A549 (cell line): ENCODE results near the gene TMEM108. TPM values are rescaled to one million over a fixed set of nuclear protein-coding genes. Genes with fewer than 3 reads are reported as not detected.

Source experiments
- ATAC-seq, 2 experiments: fragments of 200-7000 bp in 1 of 2; fragments of >200 bp in 1 of 2; cut with Nextera tagmentation in 1 of 2; cut with Tn5 transposase in 1 of 2; 3 replicates each; pipeline versions ENCODE4 v1.8.0 to v1.9.1; 2018 to 2020; ENCODE audit warnings: mild to moderate bottlenecking in 1 of 2, moderate library complexity in 1 of 2
- CTCF ChIA-PET: fragments of 300-600 bp; sonication (Branson Sonifier 250); formaldehyde crosslinking; extraction: SDS; loops from one replicate; lab custom pipeline; 2021; ENCODE audit warnings: antibody characterized with exemption, inconsistent platforms; lab: Yijun Ruan, JAX
- POLR2A ChIA-PET: fragments of 350-600 bp; formaldehyde crosslinking; extraction: SDS; loops from one replicate; lab custom pipeline; 2021; ENCODE audit warnings: antibody characterized with exemption, inconsistent platforms; lab: Yijun Ruan, JAX
- DNase-seq, 2 experiments: peaks; one replicate each; pipeline versions ENCODE4 v3.0.0 to v3.0.0-alpha.2; 2011 to 2016; ENCODE audit warnings: low read depth in 1 of 2, low spot score in 1 of 2
- FAIRE-seq: peaks from 2 replicates; lab custom pipeline; 2011; peaks lifted over from hg19 to GRCh38; lab: Jason Lieb, UNC
- H3K27ac ChIP-seq, 2 experiments: fragments of >200 bp; sonication (Bioruptor Twin); formaldehyde crosslinking; 3 replicates each; pipeline ENCODE4 v1.5.1; 2016 to 2017
- H3K4me1 ChIP-seq: fragments of >200 bp; sonication (Bioruptor Twin); formaldehyde crosslinking; 3 replicates; pipeline ENCODE4 v1.6.1; 2016
- H3K4me2 ChIP-seq: fragments of >200 bp; sonication (Bioruptor Twin); formaldehyde crosslinking; 3 replicates; pipeline ENCODE4 v1.6.1; 2016
- H3K4me3 ChIP-seq: fragments of >200 bp; sonication (Bioruptor Twin); formaldehyde crosslinking; 3 replicates; pipeline ENCODE4 v1.5.1; 2016
- H3K9me3 ChIP-seq: fragments of >200 bp; sonication (Bioruptor Twin); formaldehyde crosslinking; 3 replicates; pipeline ENCODE4 v1.6.1; 2016
- BHLHE40 ChIP-seq: IDR thresholded peaks from 2 replicates; pipeline ENCODE4 v1.6.1; 2012; ENCODE audit warnings: low read depth, low read length, inconsistent platforms
- CEBPB ChIP-seq, 2 experiments: fragments of >200 bp in 1 of 2; sonication (Bioruptor Twin) in 1 of 2; formaldehyde crosslinking in 1 of 2; IDR thresholded peaks; 2 replicates each; pipeline ENCODE4 v1.6.1; 2012 to 2016
- CHD2 ChIP-seq: fragments of 150-350 bp; IDR thresholded peaks from 2 replicates; pipeline ENCODE4 v1.6.1; 2014; ENCODE audit warnings: low read length; ENCODE audit not compliant: partially characterized antibody
- EHF ChIP-seq: fragments of 250-450 bp; sonication (Bioruptor Pico); IDR thresholded peaks from 2 replicates; pipeline ENCODE4 v1.5.0; 2020; ENCODE audit warnings: mild to moderate bottlenecking
- EHMT2 ChIP-seq: fragments of 200-600 bp; sonication (generic); IDR thresholded peaks from 2 replicates; pipeline ENCODE4 v1.6.1; 2016; ENCODE audit warnings: antibody characterized with exemption, low read depth, mild to moderate bottlenecking, moderate library complexity
- FOSB ChIP-seq: fragments of 250-450 bp; sonication (Bioruptor Pico); IDR thresholded peaks from 2 replicates; pipeline ENCODE4 v1.5.0; 2020; ENCODE audit warnings: mild to moderate bottlenecking, moderate library complexity
- FOSL2 ChIP-seq, 2 experiments: fragments of 450-650 bp in 1 of 2; fragments of >200 bp in 1 of 2; sonication (Bioruptor Twin) in 1 of 2; formaldehyde crosslinking; IDR thresholded peaks; 2 replicates each; pipeline versions ENCODE4 v1.5.0 to v1.6.1; 2016 to 2020; ENCODE audit warnings: mild to moderate bottlenecking in 1 of 2, moderate library complexity in 1 of 2
- FOXS1 ChIP-seq: fragments of 250-450 bp; sonication (Bioruptor Pico); IDR thresholded peaks from 2 replicates; pipeline ENCODE4 v1.5.0; 2020; ENCODE audit warnings: mild to moderate bottlenecking, moderate library complexity
- GATA3 ChIP-seq: IDR thresholded peaks from 2 replicates; pipeline ENCODE4 v1.6.1; 2012; ENCODE audit warnings: borderline replicate concordance
- HDAC2 ChIP-seq: fragments of 200-600 bp; sonication (generic); IDR thresholded peaks from 2 replicates; pipeline ENCODE4 v1.6.1; 2016
- HEYL ChIP-seq: fragments of 250-450 bp; sonication (Bioruptor Pico); IDR thresholded peaks from 2 replicates; pipeline ENCODE4 v1.8.0; 2021; ENCODE audit warnings: mild to moderate bottlenecking, moderate library complexity
- HMGXB4 ChIP-seq: fragments of 250-450 bp; sonication (Bioruptor Pico); IDR thresholded peaks from 2 replicates; pipeline ENCODE4 v1.5.0; 2021; ENCODE audit warnings: mild to moderate bottlenecking, moderate library complexity, borderline replicate concordance
- HOXA7 ChIP-seq: fragments of 250-450 bp; sonication (Bioruptor Pico); IDR thresholded peaks from 2 replicates; pipeline ENCODE4 v1.5.0; 2020; ENCODE audit warnings: mild to moderate bottlenecking, moderate library complexity
- HOXB13 ChIP-seq: fragments of 250-450 bp; sonication (Bioruptor Pico); IDR thresholded peaks from 2 replicates; pipeline ENCODE4 v1.5.0; 2020; ENCODE audit warnings: low read depth, mild to moderate bottlenecking, moderate library complexity
- HOXB5 ChIP-seq: fragments of 250-450 bp; sonication (Bioruptor Pico); IDR thresholded peaks from 2 replicates; pipeline ENCODE4 v1.5.0; 2020; ENCODE audit warnings: mild to moderate bottlenecking, moderate library complexity
- KDM1A ChIP-seq: fragments of 200-600 bp; sonication (generic); IDR thresholded peaks from 2 replicates; pipeline ENCODE4 v1.6.1; 2016; ENCODE audit warnings: low read depth, mild to moderate bottlenecking
- KDM5A ChIP-seq: fragments of 200-600 bp; sonication (generic); IDR thresholded peaks from 2 replicates; pipeline ENCODE4 v1.6.1; 2016; ENCODE audit warnings: antibody characterized with exemption, mild to moderate bottlenecking
- MAFK ChIP-seq: fragments of 450-650 bp; IDR thresholded peaks from 2 replicates; pipeline ENCODE4 v1.6.1; 2014; ENCODE audit not compliant: partially characterized antibody
- MAZ ChIP-seq: fragments of 150-350 bp; IDR thresholded peaks from 2 replicates; pipeline ENCODE4 v1.6.1; 2014; ENCODE audit warnings: antibody characterized with exemption, low read depth, low read length, borderline replicate concordance
- MYC ChIP-seq: IDR thresholded peaks from 2 replicates; pipeline ENCODE4 v1.6.1; 2012; ENCODE audit warnings: mild to moderate bottlenecking, inconsistent platforms, low read length, improper control_type of control experiment, borderline replicate concordance
- NR3C1 ChIP-seq: fragments of >200 bp; sonication (Bioruptor Twin); formaldehyde crosslinking; IDR thresholded peaks from 3 replicates; pipeline ENCODE4 v1.6.1; 2017
- POLR2A ChIP-seq: IDR thresholded peaks from 2 replicates; pipeline ENCODE4 v1.6.1; 2012; ENCODE audit warnings: mild to moderate bottlenecking, low read length
- RNF2 ChIP-seq: fragments of 200-600 bp; sonication (generic); IDR thresholded peaks from 2 replicates; pipeline ENCODE4 v1.6.1; 2016; ENCODE audit warnings: low read depth, mild to moderate bottlenecking, antibody characterized with exemption, moderate library complexity, borderline replicate concordance
- TFCP2L1 ChIP-seq: fragments of 250-450 bp; sonication (Bioruptor Pico); IDR thresholded peaks from 2 replicates; pipeline ENCODE4 v1.5.0; 2021; ENCODE audit warnings: mild to moderate bottlenecking
- USF2 ChIP-seq: fragments of 450-650 bp; IDR thresholded peaks from 2 replicates; pipeline ENCODE4 v1.6.1; 2014; ENCODE audit warnings: antibody characterized with exemption
- ZC3H11A ChIP-seq: fragments of 450-650 bp; IDR thresholded peaks from 2 replicates; pipeline ENCODE4 v1.6.1; 2014; ENCODE audit warnings: antibody characterized with exemption, mild to moderate bottlenecking
- ZFP36 ChIP-seq: fragments of 450-650 bp; IDR thresholded peaks from 2 replicates; pipeline ENCODE4 v1.6.1; 2014; ENCODE audit warnings: borderline replicate concordance; ENCODE audit not compliant: partially characterized antibody
- WGBS: methylation state at CpG from one replicate; pipeline ENCODE4 v1.1.6; 2017; ENCODE audit errors: missing lambda C conversion rate; 5-methylcytosine and 5-hydroxymethylcytosine counted together
- polyA plus RNA-seq, 4 experiments: library from polyadenylated mRNA; depleted of rRNA in 3 of 4; stranded (reverse); fragments of >200 nt; fragmentation: RNase III in 1 of 4; extraction: RNeasy Plus Mini Kit Qiagen cat#74134 plus additional on column Dnase treatment in 1 of 4; gene quantifications; 2 replicates in 3 of 4; 3 replicates in 1 of 4; pipeline ENCODE4 v1.2.3, GENCODE V29; 2011 to 2017
- TF ChIP-seq, protein P1 (sequence below): IDR thresholded peaks from 2 replicates; pipeline ENCODE4 v1.6.1; 2012
- TF ChIP-seq, protein P2 (sequence below): fragments of 250-450 bp; sonication (Bioruptor Pico); IDR thresholded peaks from 2 replicates; pipeline ENCODE4 v1.5.0; 2020; ENCODE audit warnings: low read depth, mild to moderate bottlenecking, moderate library complexity
- TF ChIP-seq, protein P3 (sequence below): fragments of >200 bp; sonication (Bioruptor Twin); formaldehyde crosslinking; IDR thresholded peaks from 3 replicates; pipeline ENCODE4 v1.5.1; 2016

TMEM108 gene
- polyA plus RNA-seq, 2 of the 4 experiments (the other 2 are of a cell fraction), result not detected

GRCh38 chr3:133259767-133260166 is 221.6 kb downstream of the TMEM108 start (continued):
- TF ChIP-seq FOSL2 (IDR thresholded peaks at IDR 0.05), result no peak
- no peak for TF ChIP-seq FOSL2 (CRISPR knock-in tag; IDR thresholded peaks at IDR 0.05)
- no peak for TF ChIP-seq FOSB (CRISPR knock-in tag)
- TF ChIP-seq, protein P1, sequence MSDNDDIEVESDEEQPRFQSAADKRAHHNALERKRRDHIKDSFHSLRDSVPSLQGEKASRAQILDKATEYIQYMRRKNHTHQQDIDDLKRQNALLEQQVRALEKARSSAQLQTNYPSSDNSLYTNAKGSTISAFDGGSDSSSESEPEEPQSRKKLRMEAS, result no peak
- TF ChIP-seq CHD2, result no peak
- no peak for TF ChIP-seq HMGXB4

DNA sequence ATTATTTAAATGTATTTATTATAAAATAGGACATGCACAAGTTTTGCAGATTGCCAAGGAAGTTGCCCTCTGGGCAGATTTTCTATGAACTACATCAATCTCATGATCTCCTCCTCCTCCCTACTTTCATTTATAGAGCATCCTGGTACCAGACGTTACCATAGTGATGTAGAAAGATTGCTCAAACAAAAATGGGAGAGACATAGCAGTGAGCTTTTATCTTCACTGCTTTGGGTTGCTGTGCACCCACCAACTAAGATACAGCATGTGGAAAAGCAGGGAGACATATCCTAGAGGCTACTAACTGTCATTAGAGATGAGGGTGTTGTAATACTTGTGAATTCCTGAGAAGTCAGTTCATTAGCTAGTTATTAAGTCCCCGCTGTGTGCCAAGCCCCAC is 224.1 kb downstream of the TMEM108 start:
- no peak overlapping the region for H3K4me2 ChIP-seq
- CTCF ChIA-PET, result no interaction called here
- no peak overlapping the region for H3K4me3 ChIP-seq
- H3K4me1 ChIP-seq, result no peaks in the 10 kb centered on the region
- POLR2A ChIA-PET, result no interaction called here
- FAIRE-seq, result no peak
- DNase-seq, result no peak
- TF ChIP-seq MYC (no peak), FOXS1 (CRISPR knock-in tag) (no peak), TFCP2L1 (no peak), EHF (no peak), HEYL (CRISPR knock-in tag) (no peak), RNF2 (no peak), POLR2A (no peak), USF2 (no peak), HOXA7 (CRISPR knock-in tag) (no peak), HOXB13 (CRISPR knock-in tag) (no peak), GATA3 (no peak), FOSL2 (IDR thresholded peaks at IDR 0.05) (no peak), FOSL2 (CRISPR knock-in tag; IDR thresholded peaks at IDR 0.05) (no peak), HMGXB4 (no peak), BHLHE40 (no peak)
- ATAC-seq, result no peak
- H3K27ac ChIP-seq, result no peak overlapping the region
- no peaks in the 10 kb centered on the region for H3K9me3 ChIP-seq
- 13% methylated on average over 2 of the region's 2 CpGs for WGBS

GRCh38 chr3:133264920-133265319 is 226.7 kb downstream of the TMEM108 start:
- no peak for ATAC-seq
- POLR2A ChIA-PET, result no interaction called here
- no peak for FAIRE-seq
- 7% methylated on average over 3 of the region's 3 CpGs for WGBS
- CTCF ChIA-PET, result no interaction called here
- H3K4me2 ChIP-seq, result no peak overlapping the region
- no peak for DNase-seq
- H3K4me3 ChIP-seq, result no peak overlapping the region
- H3K27ac ChIP-seq, result no peak overlapping the region
- H3K9me3 ChIP-seq, result no peaks in the 10 kb centered on the region
- no peaks in the 10 kb centered on the region for H3K4me1 ChIP-seq
- TF ChIP-seq MAFK (no peak), KDM1A (no peak), HOXB13 (CRISPR knock-in tag) (no peak), EHMT2 (no peak), ZFP36 (no peak), USF2 (no peak), BHLHE40 (no peak), NR3C1 (no peak), KDM5A (no peak), MAZ (no peak), HDAC2 (no peak), ZC3H11A (no peak), HOXB5 (no peak), CEBPB (IDR thresholded peaks at IDR 0.05) (no peak)
- TF ChIP-seq, protein P2, sequence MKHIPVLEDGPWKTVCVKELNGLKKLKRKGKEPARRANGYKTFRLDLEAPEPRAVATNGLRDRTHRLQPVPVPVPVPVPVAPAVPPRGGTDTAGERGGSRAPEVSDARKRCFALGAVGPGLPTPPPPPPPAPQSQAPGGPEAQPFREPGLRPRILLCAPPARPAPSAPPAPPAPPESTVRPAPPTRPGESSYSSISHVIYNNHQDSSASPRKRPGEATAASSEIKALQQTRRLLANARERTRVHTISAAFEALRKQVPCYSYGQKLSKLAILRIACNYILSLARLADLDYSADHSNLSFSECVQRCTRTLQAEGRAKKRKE (CRISPR knock-in tag), result no peak
- TF ChIP-seq, protein P3, sequence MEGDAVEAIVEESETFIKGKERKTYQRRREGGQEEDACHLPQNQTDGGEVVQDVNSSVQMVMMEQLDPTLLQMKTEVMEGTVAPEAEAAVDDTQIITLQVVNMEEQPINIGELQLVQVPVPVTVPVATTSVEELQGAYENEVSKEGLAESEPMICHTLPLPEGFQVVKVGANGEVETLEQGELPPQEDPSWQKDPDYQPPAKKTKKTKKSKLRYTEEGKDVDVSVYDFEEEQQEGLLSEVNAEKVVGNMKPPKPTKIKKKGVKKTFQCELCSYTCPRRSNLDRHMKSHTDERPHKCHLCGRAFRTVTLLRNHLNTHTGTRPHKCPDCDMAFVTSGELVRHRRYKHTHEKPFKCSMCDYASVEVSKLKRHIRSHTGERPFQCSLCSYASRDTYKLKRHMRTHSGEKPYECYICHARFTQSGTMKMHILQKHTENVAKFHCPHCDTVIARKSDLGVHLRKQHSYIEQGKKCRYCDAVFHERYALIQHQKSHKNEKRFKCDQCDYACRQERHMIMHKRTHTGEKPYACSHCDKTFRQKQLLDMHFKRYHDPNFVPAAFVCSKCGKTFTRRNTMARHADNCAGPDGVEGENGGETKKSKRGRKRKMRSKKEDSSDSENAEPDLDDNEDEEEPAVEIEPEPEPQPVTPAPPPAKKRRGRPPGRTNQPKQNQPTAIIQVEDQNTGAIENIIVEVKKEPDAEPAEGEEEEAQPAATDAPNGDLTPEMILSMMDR, result no peak
